Thyroid gland (tissue), 4 donors: Measurements from ENCODE around the gene GAS2L1. TPM values are rescaled to one million over a fixed set of nuclear protein-coding genes. Genes with fewer than 3 reads are reported as not detected.

ENCODE experiments used
- DNase-seq, 2 donors: peaks; one replicate each; pipeline ENCODE4 v3.0.0-alpha.2; 2019
- H3K27ac ChIP-seq, 3 donors: fragments of 200-600 bp; sonication (generic); 1 replicate in 2 of 3; 2 replicates in 1 of 3; pipeline ENCODE4 v1.5.1; 2016 to 2019; ENCODE audit warnings: mild to moderate bottlenecking in 1 of 3, moderate library complexity in 1 of 3
- H3K27me3 ChIP-seq: fragments of 200-600 bp; sonication (generic); one replicate; pipeline ENCODE4 v1.5.1; 2019
- H3K36me3 ChIP-seq, 2 donors: fragments of 200-600 bp; sonication (generic); one replicate each; pipeline ENCODE4 v1.5.1; 2016 to 2019
- H3K4me1 ChIP-seq, 2 donors: fragments of 200-600 bp; sonication (generic); one replicate each; pipeline ENCODE4 v1.5.1; 2017 to 2019
- H3K4me3 ChIP-seq, 3 donors: fragments of 200-600 bp; sonication (generic); replicated peaks in 1 of 3; 1 replicate in 2 of 3; 2 replicates in 1 of 3; pipeline ENCODE4 v1.5.1; 2016; ENCODE audit warnings: mild to moderate bottlenecking in 1 of 3
- H3K9me3 ChIP-seq: fragments of 200-600 bp; sonication (generic); one replicate; pipeline ENCODE4 v1.5.1; 2017
- POLR2A ChIP-seq, 2 donors: fragments of 450-650 bp; IDR thresholded peaks; one replicate each; pipeline ENCODE4 v1.6.1; 2017; ENCODE audit warnings: antibody characterized with exemption in 2 of 2, mild to moderate bottlenecking in 2 of 2, moderate library complexity in 1 of 2
- WGBS, 2 donors: methylation state at CpG; one replicate each; pipeline ENCODE4 v1.1.5; 2017; 5-methylcytosine and 5-hydroxymethylcytosine counted together
- intact Hi-C: fragments of 100-400 bp; cut with DNase I; formaldehyde crosslinking; loops from one replicate; pipeline ENCODE4 v1.15.1; 2023
- total RNA-seq, 4 donors: library from RNA; depleted of rRNA; stranded (reverse); fragments of >200 nt; gene quantifications; one replicate each; pipeline ENCODE4 v1.2.3, GENCODE V29; 2016
- TF ChIP-seq, protein P1 (sequence below), 6 experiments: fragments of 200-600 bp in 3 of 6; fragments of 450-650 bp in 3 of 6; sonication (generic) in 3 of 6; IDR thresholded peaks; one replicate each; pipeline ENCODE4 v1.5.1; 2016 to 2019; ENCODE audit warnings: antibody characterized with exemption in 6 of 6, mild to moderate bottlenecking in 2 of 6, inconsistent platforms in 1 of 6, moderate library complexity in 1 of 6

Gene GAS2L1
- total RNA-seq, 4 donors from 2014 or later: 9.3 to 22.2 (median 15.7) TPM

DNA sequence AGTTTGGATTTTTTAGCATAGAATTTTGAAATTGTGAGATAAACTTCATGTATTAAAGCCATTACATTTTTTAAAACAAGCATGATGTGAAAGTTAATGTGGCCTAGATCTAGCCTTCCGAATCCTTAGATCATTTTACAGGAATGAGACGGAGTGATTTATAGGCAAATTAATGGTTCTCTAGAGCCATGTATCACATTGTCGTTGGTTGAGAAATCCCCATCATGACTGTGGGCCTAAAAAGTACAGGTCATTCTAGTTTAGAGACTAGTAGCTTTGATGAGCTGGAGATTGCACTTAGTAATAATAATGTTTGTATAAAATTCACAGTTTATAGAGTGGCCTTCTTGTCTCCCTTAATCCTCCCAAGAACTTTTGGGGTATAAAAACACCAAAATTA is 31.3 kb upstream of the GAS2L1 start:
- DNase-seq: no peak
- intact Hi-C loops: no loop called here
- Histone ChIP-seq H3K27me3 (no peaks in the 10 kb centered on the region), H3K4me1 (peaks cover 19 to 27% of the 10 kb centered on the region in 2 donors), H3K36me3 (peaks cover 64 to 71% of the 10 kb centered on the region in 2 donors), H3K27ac (no peak overlapping the region), H3K9me3 (no peaks in the 10 kb centered on the region), H3K4me3 (no peak overlapping the region)
- WGBS, 2 donors: 78 to 81% methylated on average over 3 of the region's 3 CpGs
- TF ChIP-seq, protein P1, sequence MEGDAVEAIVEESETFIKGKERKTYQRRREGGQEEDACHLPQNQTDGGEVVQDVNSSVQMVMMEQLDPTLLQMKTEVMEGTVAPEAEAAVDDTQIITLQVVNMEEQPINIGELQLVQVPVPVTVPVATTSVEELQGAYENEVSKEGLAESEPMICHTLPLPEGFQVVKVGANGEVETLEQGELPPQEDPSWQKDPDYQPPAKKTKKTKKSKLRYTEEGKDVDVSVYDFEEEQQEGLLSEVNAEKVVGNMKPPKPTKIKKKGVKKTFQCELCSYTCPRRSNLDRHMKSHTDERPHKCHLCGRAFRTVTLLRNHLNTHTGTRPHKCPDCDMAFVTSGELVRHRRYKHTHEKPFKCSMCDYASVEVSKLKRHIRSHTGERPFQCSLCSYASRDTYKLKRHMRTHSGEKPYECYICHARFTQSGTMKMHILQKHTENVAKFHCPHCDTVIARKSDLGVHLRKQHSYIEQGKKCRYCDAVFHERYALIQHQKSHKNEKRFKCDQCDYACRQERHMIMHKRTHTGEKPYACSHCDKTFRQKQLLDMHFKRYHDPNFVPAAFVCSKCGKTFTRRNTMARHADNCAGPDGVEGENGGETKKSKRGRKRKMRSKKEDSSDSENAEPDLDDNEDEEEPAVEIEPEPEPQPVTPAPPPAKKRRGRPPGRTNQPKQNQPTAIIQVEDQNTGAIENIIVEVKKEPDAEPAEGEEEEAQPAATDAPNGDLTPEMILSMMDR (IDR thresholded peaks at IDR 0.05): no peak
- no peak for TF ChIP-seq POLR2A (IDR thresholded peaks at IDR 0.05)

DNA sequence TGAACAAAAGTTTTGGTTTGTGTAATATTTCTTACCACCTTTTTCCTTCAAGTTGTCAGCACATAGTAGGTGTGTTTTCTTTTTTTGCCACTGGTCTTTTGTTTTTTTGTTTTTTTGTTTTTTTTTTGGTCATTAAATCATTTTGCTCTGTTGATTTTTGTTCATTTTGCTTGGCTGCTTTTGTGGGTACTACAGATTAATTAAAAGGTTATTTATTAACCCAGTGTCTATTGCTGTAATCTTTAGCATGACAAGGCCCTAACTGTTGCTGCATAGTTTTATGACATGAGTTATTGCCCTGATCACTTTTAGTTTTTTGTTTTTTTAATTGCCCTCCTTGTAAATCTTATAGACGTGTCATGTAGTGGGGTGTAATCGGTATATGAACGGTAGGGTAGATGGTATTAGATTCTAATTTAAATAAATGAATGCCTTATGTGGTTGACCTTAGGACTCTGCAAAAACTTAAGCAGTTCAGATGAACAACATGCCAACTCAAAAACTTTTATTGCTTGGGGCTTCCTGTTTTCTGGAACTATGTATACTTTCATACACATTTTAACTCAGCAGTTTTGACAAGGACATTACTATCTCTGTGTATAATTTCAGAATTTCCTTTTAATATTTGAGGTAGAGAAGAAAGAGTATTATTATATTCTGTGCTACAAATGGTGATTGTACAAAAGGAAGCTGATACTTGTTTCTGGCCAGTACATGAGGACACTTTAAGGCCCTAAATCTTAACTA is 30.5 kb upstream of the GAS2L1 start:
- Histone ChIP-seq H3K27me3 (no peaks in the 10 kb centered on the region), H3K4me3 (no peak overlapping the region), H3K4me1 (peaks cover 10 to 19% of the 10 kb centered on the region in 2 donors), H3K36me3 (peaks cover 70 to 73% of the 10 kb centered on the region in 2 donors), H3K27ac (no peak overlapping the region), H3K9me3 (no peaks in the 10 kb centered on the region)
- intact Hi-C loops: no loop called here
- no peak for DNase-seq
- no peak for TF ChIP-seq POLR2A (IDR thresholded peaks at IDR 0.05)
- TF ChIP-seq, protein P1 (IDR thresholded peaks at IDR 0.05): no peak
- WGBS, 2 donors: 89% methylated on average over 3 of the region's 3 CpGs

DNA sequence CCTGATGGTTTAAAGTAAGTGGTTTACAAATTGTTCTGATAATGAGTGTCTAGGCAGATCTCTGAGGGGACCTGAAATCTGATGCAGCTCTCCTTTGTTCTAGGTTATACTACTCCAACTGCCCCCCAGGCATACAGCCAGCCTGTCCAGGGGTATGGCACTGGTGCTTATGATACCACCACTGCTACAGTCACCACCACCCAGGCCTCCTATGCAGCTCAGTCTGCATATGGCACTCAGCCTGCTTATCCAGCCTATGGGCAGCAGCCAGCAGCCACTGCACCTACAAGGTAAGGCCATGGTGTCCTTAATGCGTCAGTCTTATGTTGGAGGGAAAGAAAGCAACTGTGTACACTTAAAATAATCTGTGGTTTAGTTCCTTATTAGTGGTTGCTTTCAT is 28.5 kb upstream of the GAS2L1 start:
- no peak for DNase-seq
- Histone ChIP-seq H3K9me3 (no peaks in the 10 kb centered on the region), H3K36me3 (peaks cover 81 to 82% of the 10 kb centered on the region in 2 donors), H3K27me3 (no peaks in the 10 kb centered on the region), H3K27ac (no peak overlapping the region), H3K4me1 (peaks cover 0 to 2% of the 10 kb centered on the region in 2 donors), H3K4me3 (no peak overlapping the region)
- TF ChIP-seq, protein P1 (IDR thresholded peaks at IDR 0.05): no peak
- no peak for TF ChIP-seq POLR2A (IDR thresholded peaks at IDR 0.05)
- intact Hi-C loops: no loop called here
- 91 to 95% methylated on average over 1 of the region's 1 CpG for WGBS, 2 donors

DNA sequence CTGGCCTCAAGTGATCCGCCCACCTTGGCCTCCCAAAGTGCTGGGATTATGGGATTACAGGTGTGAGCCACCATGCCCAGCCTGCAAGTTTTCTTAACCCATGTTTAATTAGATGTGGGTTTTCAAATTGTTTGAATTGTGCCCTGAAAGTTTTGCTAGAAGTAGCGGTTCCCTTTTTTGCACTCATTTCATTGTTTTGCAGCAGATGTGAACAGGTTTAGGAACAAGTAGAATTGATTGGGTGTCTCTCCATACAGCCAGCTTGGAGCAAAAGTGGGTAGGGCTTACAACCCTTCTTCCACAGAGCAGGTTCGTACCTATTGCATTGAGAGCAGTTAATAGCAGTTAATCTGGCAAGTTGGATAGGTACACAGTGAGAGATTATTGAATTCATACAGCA is 22.3 kb upstream of the GAS2L1 start:
- no peaks in the 10 kb centered on the region for H3K4me1 ChIP-seq
- intact Hi-C loops: no loop called here
- H3K27me3 ChIP-seq: no peaks in the 10 kb centered on the region
- H3K36me3 ChIP-seq: peaks cover 84 to 96% of the 10 kb centered on the region in 2 donors
- DNase-seq: no peak
- WGBS, 2 donors: 96 to 97% methylated on average over 3 of the region's 3 CpGs
- H3K4me3 ChIP-seq: no peak overlapping the region
- no peak overlapping the region for H3K27ac ChIP-seq
- no peaks in the 10 kb centered on the region for H3K9me3 ChIP-seq
- TF ChIP-seq, protein P1 (IDR thresholded peaks at IDR 0.05): no peak
- TF ChIP-seq POLR2A (IDR thresholded peaks at IDR 0.05): no peak

DNA sequence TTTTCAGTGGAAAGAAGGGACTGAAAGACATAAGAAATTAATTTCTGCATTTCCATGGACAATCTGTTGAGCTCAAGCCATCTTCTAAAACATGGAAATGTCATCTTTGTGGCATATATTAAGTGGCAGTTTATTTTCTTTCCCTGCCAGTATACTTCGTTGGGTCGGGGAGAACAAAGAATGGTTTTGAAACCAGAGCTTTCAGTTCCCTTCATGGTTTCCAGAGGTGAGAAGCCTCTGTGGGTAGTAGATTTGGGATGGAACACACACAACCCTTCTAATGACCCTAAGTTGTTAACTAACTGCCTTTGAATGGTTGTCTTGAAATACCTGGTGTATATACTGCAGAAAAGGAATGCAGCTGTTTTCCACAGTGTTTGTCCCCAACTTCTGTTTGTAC is 17.6 kb upstream of the GAS2L1 start:
- no peak overlapping the region for H3K27ac ChIP-seq
- 65 to 70% methylated on average over 2 of the region's 2 CpGs for WGBS, 2 donors
- H3K9me3 ChIP-seq: no peaks in the 10 kb centered on the region

More for the DNA sequence above, 17.6 kb upstream of the GAS2L1 start:
- H3K4me1 ChIP-seq: no peaks in the 10 kb centered on the region
- H3K4me3 ChIP-seq: no peak overlapping the region
- TF ChIP-seq POLR2A (IDR thresholded peaks at IDR 0.05): no peak
- TF ChIP-seq, protein P1 (IDR thresholded peaks at IDR 0.05): no peak
- no peaks in the 10 kb centered on the region for H3K27me3 ChIP-seq
- no peak for DNase-seq
- intact Hi-C loops: no loop called here
- peaks cover 87 to 92% of the 10 kb centered on the region in 2 donors for H3K36me3 ChIP-seq
